Erythroblast (primary cell): ENCODE measurements around the gene FAM131B.
"Not testable (repeated sequence)": the region's sequence is repeated elsewhere in the genome, so short reads cannot be mapped to it uniquely, and the experiment has no call there.

ENCODE experiments used
- DNase-seq, 2 experiments: peaks; one replicate each; lab custom pipeline; 2025; lab: John Stamatoyannopoulos, UW
- GATA1 ChIP-seq: IDR thresholded peaks from 2 replicates; pipeline ENCODE4 v1.6.1; 2011; ENCODE audit warnings: low read depth, mild to moderate bottlenecking, control low read depth, low read length, moderate library complexity
- POLR2A ChIP-seq: IDR thresholded peaks from 2 replicates; pipeline ENCODE4 v1.6.1; 2011; ENCODE audit warnings: mild to moderate bottlenecking, low read length

Gene FAM131B

DNA sequence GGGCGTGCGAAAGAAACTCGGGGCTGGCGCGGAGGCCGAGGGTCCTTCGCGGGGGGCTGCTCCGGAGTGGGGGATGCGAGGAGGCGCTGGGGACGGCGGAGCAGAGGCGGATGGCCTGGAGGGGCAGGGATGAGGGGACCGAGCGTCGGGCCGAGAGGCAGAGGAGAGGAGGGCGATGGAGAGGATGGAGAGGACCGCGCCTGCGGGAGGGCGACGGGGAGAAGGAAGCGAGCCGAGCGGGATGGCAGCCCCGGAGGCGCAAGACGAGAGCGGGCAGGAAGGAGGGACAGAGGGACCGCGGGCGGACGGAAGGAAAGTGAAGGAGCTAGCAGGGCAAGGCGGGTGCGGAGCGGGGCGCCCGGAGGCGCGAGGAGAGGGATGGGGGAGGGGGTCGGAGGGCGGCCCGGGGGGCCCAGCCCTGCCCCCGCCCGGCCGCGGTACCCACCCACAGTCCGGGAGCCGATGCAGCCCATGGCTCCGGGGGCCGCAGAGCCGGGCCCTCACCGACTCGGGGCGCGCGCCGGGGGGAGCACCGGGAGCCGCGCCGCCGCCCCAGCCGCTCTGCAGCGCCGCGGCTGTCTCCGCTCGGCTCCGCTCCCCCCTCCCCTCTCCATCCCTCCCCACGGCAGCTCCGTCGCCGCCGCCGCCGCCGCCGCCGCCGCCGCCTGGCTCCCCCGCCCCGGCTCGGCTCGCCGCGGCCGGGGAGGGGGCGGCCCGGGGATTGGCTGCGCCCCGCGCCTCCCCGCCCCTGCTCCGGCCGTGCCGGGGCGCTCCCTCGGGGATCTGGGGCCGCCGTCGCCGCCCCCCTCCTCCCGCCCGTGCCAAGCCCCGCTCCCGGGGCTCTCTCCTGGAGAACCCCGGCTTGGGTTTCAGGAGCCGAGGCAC, at the start of gene FAM131B:
Gene FAM131B, minus strand, starts transcription at position 583 of the 885 bp plus-strand sequence. Its CDS starts 110 bp downstream, at position 473.
- no peak for DNase-seq

DNA sequence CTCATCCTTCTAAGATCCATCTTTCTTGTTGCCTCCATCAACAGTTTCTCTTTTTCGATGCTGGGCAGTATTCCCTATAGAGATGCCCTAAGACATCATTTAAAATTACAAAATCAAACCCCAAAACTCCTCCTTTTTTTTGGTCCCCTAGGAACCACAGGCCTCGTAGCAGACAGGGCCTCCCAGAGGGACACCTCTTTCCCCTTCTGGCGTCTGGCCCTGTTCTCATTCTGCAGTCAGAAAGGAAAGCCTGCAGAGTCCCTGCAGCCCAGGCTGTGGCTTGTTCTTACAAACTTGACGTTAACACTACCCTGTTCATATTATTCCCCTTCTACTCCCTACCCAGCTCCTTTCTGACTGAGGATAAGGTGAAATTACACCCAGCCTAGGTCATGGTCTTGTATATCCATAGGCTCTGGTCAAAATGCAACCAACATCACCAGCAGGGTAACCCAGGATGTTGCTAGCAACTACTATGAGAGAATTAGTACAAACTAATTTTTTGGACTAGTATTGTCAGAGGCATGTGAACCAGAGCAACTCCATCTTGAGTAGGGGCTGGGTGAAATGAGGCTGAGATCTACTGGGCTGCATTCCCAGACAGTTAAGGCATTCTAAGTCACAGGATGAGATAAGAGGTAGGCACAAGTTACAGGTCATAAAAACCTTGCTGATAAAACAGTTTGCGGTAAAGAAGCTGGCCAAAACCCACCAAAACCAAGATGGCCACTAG, 49.6 kb upstream of the FAM131B start:
- DNase-seq: no peak

More for the DNA sequence above, at the start of gene FAM131B:
- no peak for TF ChIP-seq POLR2A
- no peak for TF ChIP-seq GATA1

DNA sequence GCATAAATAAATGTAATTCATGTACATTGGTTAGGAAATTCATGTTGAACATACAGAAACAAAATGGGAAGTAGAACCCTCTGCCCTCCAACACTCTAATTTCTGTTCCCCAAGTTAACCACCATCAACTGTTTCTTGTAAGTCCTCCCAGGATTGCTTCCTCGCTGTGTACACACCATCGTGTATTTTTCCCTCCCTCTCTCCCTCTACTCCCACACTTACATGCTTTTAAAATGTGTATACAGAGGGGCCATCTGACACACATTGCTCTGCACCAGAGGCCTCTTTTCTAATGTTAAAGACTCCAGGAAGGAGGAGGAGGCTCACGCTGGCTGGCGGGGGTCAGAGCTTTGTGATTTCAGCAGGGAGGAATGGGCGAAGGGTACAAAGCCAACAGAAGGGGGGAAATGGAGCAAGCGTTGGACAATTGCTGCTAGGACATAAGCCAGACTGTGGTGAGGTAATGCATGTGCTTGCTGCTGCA, 48.0 kb upstream of the FAM131B start:
- DNase-seq: no peak

More for the DNA sequence above, 49.6 kb upstream of the FAM131B start:
- TF ChIP-seq POLR2A (no peak), GATA1 (no peak)

DNA sequence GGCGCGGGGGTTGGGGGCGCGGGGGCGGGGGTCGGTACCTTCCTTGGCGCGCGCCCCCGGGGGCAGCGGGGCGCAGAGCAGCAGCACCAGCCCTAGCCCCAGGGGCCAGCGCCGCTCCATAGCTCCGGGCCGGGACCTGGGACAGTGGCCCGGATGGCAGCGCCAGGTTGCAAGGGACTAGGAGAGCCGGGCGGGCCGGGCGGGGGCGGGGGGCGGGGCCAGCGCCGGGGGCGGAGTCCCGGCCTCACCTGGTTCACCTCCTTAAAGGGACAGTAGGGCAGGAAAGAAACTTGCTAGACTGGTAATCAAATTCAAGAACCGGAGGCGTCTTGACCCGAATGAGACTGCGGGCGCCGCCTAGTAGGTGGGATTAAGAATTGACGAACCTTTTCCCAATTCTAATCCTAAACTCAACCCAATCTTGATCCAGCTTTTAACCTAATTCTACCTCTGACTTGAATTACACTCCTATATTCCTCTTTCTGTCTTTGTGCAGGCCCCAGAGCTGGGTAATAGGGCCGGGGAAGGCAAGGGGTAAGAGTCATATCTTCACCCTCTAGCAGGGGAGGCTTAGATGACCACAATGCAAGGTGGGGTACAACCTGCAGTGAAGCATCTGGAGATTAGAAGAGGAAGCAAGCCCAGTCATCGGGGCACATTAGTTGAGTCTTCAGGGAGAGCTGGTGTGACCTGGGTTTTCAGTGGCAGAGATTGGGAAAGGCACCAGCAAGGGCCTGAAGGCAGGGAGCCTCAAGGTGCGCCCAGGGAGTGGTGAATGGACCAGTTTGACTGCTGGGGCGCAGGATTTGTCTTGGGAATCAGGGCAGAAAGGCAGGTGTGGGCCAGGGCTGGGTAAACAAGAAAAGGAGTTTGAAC, 46.4 kb upstream of the FAM131B start, which contains the start of gene EPHA1:
Gene EPHA1, minus strand, starts transcription at position 171 of the 876 bp plus-strand sequence. Its CDS starts 51 bp downstream, at position 120.
- DNase-seq: peak in 1 of 2 experiments; percentile 10
- TF ChIP-seq POLR2A (no peak), GATA1 (no peak)

More for the DNA sequence above, 48.0 kb upstream of the FAM131B start:
- TF ChIP-seq POLR2A: no peak
- no peak for TF ChIP-seq GATA1

DNA sequence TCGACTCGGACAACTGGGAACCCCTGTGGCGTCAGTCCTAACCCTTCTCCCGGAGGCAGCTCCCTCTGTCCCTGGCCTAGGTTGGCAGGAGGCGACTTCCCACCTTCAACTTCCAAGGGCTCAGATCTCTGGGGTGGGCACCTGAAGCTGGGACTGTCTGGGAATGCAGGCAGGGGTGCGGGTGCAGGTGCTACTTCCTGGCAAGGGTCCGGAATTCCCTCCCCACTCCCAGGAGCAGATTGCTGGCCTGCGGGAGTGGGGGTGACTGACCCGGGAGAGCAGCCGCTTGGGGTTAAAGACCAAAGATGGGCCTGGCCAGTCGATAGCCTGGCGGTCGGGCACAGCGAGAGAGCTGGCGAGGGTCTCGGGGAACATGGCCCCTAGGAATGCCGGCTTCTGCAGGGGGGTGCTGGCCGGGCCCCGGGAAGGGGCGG, 45.8 kb upstream of the FAM131B start:
- no peak for DNase-seq
- no peak for TF ChIP-seq POLR2A

DNA sequence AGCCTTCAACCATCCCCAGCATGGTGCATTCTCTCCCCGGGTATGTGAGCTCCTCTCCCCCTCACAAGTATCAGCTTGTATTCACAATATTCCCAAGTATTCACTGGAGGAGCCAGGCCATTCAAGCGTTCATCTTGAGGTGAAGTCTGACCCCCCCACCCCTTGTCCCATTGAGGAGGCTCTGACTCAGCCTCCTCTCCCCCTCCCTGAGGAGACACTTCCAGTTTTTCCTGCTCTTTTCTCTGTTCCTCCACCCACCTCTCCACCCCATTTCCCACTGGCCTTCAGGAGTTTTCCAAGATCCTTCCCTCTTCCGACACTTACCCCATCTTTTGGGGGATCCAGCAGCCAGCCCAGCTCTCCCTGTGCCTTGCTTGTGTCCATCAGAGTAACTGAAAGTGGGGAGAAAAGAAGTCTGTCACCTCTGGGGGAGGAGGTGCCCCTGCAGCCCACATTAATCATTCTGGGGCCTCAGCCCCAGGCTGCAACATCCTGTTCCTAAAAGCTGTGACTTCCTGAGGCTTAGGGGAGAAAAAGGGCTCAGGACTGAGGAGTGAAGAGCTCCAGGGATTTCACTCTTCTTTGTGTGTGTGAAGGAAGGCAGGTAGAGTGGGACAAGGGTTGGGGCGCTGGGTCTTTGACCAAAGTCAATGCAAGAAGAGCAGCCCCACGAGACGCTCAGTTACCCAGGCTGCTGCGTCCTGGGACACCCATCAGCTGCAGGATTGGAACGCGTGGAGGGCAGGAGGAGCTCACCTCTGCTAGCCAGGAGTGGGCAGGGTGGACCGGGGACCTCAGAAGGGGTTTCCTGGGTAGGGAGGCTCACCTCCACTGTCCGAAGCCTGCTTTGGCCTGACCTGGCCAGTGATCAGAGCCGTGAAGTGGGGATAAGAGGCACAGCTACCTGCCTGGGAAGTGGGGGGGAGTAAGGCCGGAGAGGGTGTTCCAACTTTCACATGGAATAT, 45.1 kb upstream of the FAM131B start:
- DNase-seq: no peak
- TF ChIP-seq GATA1: no peak
- no peak for TF ChIP-seq POLR2A

DNA sequence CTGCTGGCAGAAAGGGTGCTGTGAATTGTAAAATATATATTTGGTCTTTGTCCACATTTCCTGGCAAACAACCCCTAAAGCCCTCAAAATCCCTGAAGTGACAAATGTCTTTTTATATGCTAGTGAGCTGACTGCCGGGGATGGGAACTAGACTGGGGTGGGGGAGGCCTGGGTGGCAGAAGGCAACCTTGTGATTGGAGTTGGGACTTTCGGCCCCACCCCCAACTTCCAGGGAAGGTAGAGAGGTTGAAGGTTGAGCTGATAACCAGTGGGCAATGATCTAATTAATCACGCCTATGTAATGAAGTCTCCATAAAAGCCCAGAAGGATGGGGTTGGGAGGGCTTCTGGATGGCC, 43.5 kb upstream of the FAM131B start:
- DNase-seq: no peak
- TF ChIP-seq POLR2A (no peak), GATA1 (no peak)

DNA sequence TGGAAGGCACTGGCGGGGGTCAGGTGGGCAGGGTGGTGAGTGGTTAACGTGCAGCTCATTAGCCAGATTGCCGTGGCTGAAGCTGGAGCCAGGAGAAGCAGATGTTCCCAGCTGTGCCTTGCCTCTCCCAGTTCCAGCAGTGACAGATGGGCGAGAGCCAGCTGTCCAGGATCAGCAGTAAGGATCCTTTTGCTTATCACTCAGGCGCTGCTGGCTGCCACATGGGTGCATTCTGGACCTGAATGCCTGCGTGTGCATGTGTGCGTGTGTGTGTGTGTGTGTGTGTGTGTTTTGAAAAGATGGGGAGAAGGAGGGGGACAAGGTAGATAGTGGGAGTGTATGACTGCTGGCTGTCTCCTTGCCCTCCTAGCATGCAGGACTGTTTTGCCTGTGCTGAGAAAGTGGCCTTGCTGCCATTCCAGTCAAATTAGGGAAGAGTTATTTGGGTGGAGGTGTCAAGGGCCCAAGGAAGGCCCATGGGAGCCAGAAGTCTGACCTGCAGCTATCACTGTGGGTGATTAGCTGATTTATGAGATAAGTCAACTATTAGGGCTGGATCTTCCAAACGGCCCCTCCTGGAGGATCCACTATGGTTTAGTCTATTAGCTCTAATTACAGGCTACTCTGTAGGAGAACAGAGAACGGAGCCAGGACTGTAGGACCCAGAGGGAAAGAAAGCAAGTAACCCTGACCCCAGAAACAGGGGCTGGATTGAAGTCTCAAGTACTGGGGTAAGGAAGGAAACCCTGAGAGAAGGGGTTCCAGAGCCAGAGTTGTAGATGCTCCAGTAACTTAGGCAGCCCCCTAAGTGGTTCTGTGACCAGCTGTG, 42.9 kb upstream of the FAM131B start:
- DNase-seq: no peak
- TF ChIP-seq POLR2A: no peak
- TF ChIP-seq GATA1: no peak

DNA sequence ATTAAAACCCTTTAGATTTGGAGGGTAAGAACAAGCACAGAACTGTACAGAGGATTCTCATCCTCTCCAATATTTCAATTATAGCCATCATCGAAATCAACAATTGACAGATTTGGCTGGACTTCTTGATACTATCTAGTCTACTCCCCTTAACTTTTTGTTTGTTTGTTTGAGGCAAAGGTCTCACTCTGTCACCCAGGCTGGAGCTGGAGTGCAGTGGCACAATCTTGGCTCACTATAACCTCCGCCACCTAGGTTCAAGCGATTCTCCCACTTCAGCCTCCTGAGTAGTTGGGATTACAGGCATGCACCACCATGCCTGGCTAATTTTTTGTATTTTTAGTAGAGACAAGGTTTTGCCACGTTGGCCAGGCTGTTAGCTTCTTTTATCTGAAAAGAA, 39.7 kb upstream of the FAM131B start:
- DNase-seq: not testable (repeated sequence)

DNA sequence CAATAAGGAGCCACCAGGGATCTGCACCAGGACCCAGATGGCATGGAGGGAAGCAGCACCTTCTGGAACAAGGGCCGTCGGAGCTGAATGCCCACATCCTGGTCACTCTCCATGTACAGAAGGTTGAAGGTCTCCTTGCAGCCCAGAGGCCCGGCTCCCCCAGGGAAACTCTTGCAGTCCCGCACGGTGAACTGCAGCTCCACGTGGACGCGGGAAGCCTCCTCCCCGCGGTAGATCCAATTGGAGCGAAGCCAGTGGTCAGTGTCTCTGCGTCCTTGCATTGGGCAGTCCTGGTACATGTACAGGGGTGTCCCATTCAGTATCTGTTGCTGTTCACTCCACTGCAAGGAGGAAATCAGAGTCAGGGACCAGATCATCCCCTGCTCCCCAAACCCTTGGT, 38.8 kb upstream of the FAM131B start:
- no peak for DNase-seq
- TF ChIP-seq POLR2A (no peak), GATA1 (no peak)

DNA sequence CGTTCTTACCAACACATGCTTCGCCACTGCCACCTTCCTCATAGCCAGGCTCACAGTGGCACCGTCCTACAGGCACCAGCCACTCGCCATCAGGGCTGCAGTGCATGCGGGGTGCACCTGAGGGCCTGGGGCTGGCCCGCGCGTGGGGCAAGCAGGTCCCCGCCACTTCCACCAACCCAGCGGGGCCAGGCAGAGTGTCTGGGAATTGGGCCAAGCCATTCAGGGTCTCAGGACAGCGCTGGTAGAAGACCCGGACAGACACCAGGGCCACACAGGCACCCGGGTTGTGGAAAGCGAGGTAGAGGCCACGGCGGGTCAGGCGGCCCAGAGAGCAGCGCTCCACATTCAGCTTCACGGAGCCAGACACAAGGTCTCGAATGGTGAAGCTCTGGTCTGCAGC, 37.1 kb upstream of the FAM131B start:
- TF ChIP-seq GATA1 (no peak), POLR2A (no peak)
- no peak for DNase-seq

DNA sequence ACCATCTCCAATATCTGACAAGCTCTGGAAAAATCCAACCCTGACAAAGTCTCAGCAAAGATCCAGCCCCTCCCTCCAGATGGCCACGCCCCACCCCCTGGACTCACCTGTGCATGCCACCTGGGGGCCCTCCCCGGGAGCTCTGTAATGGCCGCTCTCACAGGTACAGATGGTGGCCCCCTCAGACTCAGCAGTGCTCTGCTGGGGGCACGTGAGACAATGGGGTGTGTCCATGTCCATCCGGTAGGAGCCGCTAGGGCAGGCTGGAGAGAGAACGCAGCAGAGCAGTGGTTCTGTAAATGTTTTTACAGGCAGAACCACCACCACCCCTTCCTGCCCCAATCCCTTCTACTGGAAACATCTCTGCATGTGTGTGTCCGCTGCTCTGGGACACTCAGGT, 36.6 kb upstream of the FAM131B start:
- no peak for DNase-seq
- TF ChIP-seq POLR2A: no peak
- TF ChIP-seq GATA1: no peak
